WTC11 (cell line): ENCODE data around the gene GFRA1. TPM values are rescaled to one million over a fixed set of nuclear protein-coding genes. Genes with fewer than 3 reads are reported as not detected.
A peak's percentile ranks its signal among the peaks of the same experiment; 100 is the strongest.

Source experiments
- ATAC-seq: fragments of 200-7000 bp; cut with Tn5 transposase; 2 replicates; pipeline ENCODE4 v1.10.0; 2021; ENCODE audit warnings: mild to moderate bottlenecking, moderate library complexity
- CTCF ChIA-PET: fragments of 300-600 bp; sonication (Branson Sonifier 250); formaldehyde crosslinking; loops from one replicate; lab custom pipeline; 2021; ENCODE audit warnings: antibody characterized with exemption; lab: Charles Lee
- POLR2A ChIA-PET: fragments of 350-600 bp; sonication (Branson Sonifier 250); formaldehyde crosslinking; loops from one replicate; lab custom pipeline; 2021; ENCODE audit warnings: antibody characterized with exemption; lab: Charles Lee
- DNase-seq: peaks from one replicate; pipeline ENCODE4 v3.0.0; 2021; ENCODE audit warnings: low spot score
- H3K27ac Mint-ChIP-seq: 2 replicates; pipeline ENCODE4 v1.8.0; 2021; ENCODE audit warnings: mixed read lengths
- H3K27me3 Mint-ChIP-seq: 2 replicates; pipeline ENCODE4 v1.8.0; 2021; ENCODE audit warnings: low read depth, mild to moderate bottlenecking, moderate library complexity, mixed read lengths
- H3K36me3 Mint-ChIP-seq: 2 replicates; pipeline ENCODE4 v1.8.0; 2021; ENCODE audit warnings: mixed read lengths
- H3K4me1 Mint-ChIP-seq: 2 replicates; pipeline ENCODE4 v1.8.0; 2022; ENCODE audit warnings: mixed read lengths
- H3K4me3 Mint-ChIP-seq: 2 replicates; pipeline ENCODE4 v1.8.0; 2021; ENCODE audit warnings: mild to moderate bottlenecking, moderate library complexity, mixed read lengths
- H3K9me3 Mint-ChIP-seq: 2 replicates; pipeline ENCODE4 v1.8.0; 2021; ENCODE audit warnings: mixed read lengths
- CBFB ChIP-seq: sonication (generic); formaldehyde crosslinking; IDR thresholded peaks from 2 replicates; pipeline ENCODE4 v1.8.1; 2022; ENCODE audit warnings: mild to moderate bottlenecking, low read depth, missing genetic modification reagents
- CREB1 ChIP-seq: sonication (generic); formaldehyde crosslinking; IDR thresholded peaks from 2 replicates; pipeline ENCODE4 v1.8.0; 2023; ENCODE audit warnings: mild to moderate bottlenecking, missing genetic modification reagents
- EMX1 ChIP-seq: fragments of 250-450 bp; sonication (Bioruptor Pico); IDR thresholded peaks from 2 replicates; pipeline ENCODE4 v1.8.0; 2021; ENCODE audit warnings: mild to moderate bottlenecking
- GABPB1 ChIP-seq: sonication (generic); formaldehyde crosslinking; IDR thresholded peaks from 2 replicates; pipeline ENCODE4 v1.8.1; 2023; ENCODE audit warnings: mild to moderate bottlenecking, missing genetic modification reagents
- GRHL2 ChIP-seq: fragments of 250-450 bp; sonication (Bioruptor Pico); IDR thresholded peaks from 2 replicates; pipeline ENCODE4 v1.8.0; 2022; ENCODE audit warnings: mild to moderate bottlenecking, moderate library complexity; ENCODE audit not compliant: insufficient replicate concordance, severe bottlenecking
- GTF2I ChIP-seq: fragments of 250-450 bp; sonication (Bioruptor Pico); conservative IDR thresholded peaks from 2 replicates; pipeline ENCODE4 v1.4.0; 2021; ENCODE audit warnings: mild to moderate bottlenecking
- JUN ChIP-seq: sonication (generic); formaldehyde crosslinking; IDR thresholded peaks from 2 replicates; pipeline ENCODE4 v1.8.0; 2023; ENCODE audit warnings: mild to moderate bottlenecking, missing genetic modification reagents
- MXD4 ChIP-seq: fragments of 250-450 bp; sonication (Bioruptor Pico); IDR thresholded peaks from 2 replicates; pipeline ENCODE4 v1.8.0; 2021; ENCODE audit warnings: mild to moderate bottlenecking, moderate library complexity, borderline replicate concordance
- NR1H2 ChIP-seq: sonication (generic); formaldehyde crosslinking; IDR thresholded peaks from 2 replicates; pipeline ENCODE4 v1.9.0; 2021; ENCODE audit warnings: mild to moderate bottlenecking, moderate library complexity, missing genetic modification reagents
- OVOL2 ChIP-seq: fragments of 250-450 bp; sonication (Bioruptor Pico); IDR thresholded peaks from 2 replicates; pipeline ENCODE4 v1.9.0; 2021; ENCODE audit warnings: mild to moderate bottlenecking, borderline replicate concordance
- RORB ChIP-seq: fragments of 250-450 bp; sonication (Bioruptor Pico); IDR thresholded peaks from 2 replicates; pipeline ENCODE4 v1.9.0; 2021; ENCODE audit warnings: mild to moderate bottlenecking
- SMAD3 ChIP-seq: sonication (generic); formaldehyde crosslinking; IDR thresholded peaks from 2 replicates; pipeline ENCODE4 v1.8.0; 2022; ENCODE audit warnings: missing genetic modification reagents, mild to moderate bottlenecking, borderline replicate concordance
- ZNF671 ChIP-seq: fragments of 250-450 bp; sonication (Bioruptor Pico); IDR thresholded peaks from 2 replicates; pipeline ENCODE4 v1.8.0; 2021; ENCODE audit warnings: mild to moderate bottlenecking
- total RNA-seq: library from RNA; stranded (reverse); gene quantifications from 3 replicates; pipeline ENCODE4 v1.2.3, GENCODE V29; 2021
- TF ChIP-seq, protein P1 (sequence below): fragments of 250-450 bp; sonication (Bioruptor Pico); IDR thresholded peaks from 2 replicates; pipeline ENCODE4 v1.8.0; 2021; ENCODE audit warnings: mild to moderate bottlenecking
- TF ChIP-seq, protein P2 (sequence below): sonication (generic); formaldehyde crosslinking; IDR thresholded peaks from 2 replicates; pipeline ENCODE4 v1.8.1; 2022; ENCODE audit warnings: low read depth, missing genetic modification reagents, borderline replicate concordance
- TF ChIP-seq, protein P3 (sequence below): sonication (generic); formaldehyde crosslinking; IDR thresholded peaks from 2 replicates; pipeline ENCODE4 v1.8.0; 2023; ENCODE audit warnings: mild to moderate bottlenecking, missing genetic modification reagents
- TF ChIP-seq, protein P4 (sequence below): sonication (generic); formaldehyde crosslinking; IDR thresholded peaks from 2 replicates; pipeline ENCODE4 v1.8.1; 2023; ENCODE audit warnings: mild to moderate bottlenecking, missing genetic modification reagents, moderate library complexity
- TF ChIP-seq, protein P5 (sequence below): sonication (generic); formaldehyde crosslinking; IDR thresholded peaks from 2 replicates; pipeline ENCODE4 v1.8.1; 2022; ENCODE audit warnings: missing genetic modification reagents, borderline replicate concordance
- TF ChIP-seq, protein P6 (sequence below): sonication (generic); formaldehyde crosslinking; IDR thresholded peaks from 2 replicates; pipeline ENCODE4 v1.8.1; 2023; ENCODE audit warnings: mild to moderate bottlenecking, missing genetic modification reagents

Gene GFRA1
- total RNA-seq, 1 experiment from 2014 or later, result 4.4 TPM

DNA sequence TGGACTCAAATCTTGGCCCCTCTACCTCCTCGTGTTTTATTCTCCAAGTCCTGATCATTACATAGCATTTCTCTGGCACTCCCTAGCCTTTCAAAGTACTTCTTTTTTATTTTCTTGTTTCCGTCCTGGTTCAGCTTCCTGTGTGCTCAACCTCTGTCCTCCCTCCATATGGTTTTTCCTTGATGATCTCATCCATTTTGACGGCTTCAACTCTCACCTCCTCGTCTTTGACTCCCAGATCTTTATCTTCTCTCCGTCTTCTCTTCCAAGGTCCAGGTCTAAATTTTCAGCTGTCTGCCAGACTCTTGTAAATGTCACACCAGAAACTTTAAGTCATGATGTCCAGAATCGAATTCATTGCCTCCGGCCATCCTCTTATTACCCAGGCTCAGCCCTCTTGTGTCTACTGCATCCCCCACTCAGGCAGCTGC lies 23.3 kb upstream of the GFRA1 start:
- Mint-ChIP-seq H3K4me1 (no peaks in the 10 kb centered on the region; the same call in 1 of the 2 replicates), H3K36me3 (no peaks in the 10 kb centered on the region), H3K27ac (no peak overlapping the region), H3K27me3 (no peaks in the 10 kb centered on the region), H3K4me3 (no peak overlapping the region), H3K9me3 (0 out of 2 replicates have a peak, but pooled peaks cover under 1% of the 10 kb centered on the region)
- ChIA-PET CTCF (no interaction called here), POLR2A (no interaction called here)
- TF ChIP-seq CBFB (CRISPR knock-in tag) (no peak), RORB (CRISPR knock-in tag) (no peak), ZNF671 (CRISPR knock-in tag) (no peak), JUN (CRISPR knock-in tag) (no peak), GRHL2 (CRISPR knock-in tag) (no peak), OVOL2 (CRISPR knock-in tag) (no peak), NR1H2 (CRISPR knock-in tag) (no peak)
- TF ChIP-seq, protein P1, sequence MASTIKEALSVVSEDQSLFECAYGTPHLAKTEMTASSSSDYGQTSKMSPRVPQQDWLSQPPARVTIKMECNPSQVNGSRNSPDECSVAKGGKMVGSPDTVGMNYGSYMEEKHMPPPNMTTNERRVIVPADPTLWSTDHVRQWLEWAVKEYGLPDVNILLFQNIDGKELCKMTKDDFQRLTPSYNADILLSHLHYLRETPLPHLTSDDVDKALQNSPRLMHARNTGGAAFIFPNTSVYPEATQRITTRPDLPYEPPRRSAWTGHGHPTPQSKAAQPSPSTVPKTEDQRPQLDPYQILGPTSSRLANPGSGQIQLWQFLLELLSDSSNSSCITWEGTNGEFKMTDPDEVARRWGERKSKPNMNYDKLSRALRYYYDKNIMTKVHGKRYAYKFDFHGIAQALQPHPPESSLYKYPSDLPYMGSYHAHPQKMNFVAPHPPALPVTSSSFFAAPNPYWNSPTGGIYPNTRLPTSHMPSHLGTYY, result no peak
- TF ChIP-seq, protein P2, sequence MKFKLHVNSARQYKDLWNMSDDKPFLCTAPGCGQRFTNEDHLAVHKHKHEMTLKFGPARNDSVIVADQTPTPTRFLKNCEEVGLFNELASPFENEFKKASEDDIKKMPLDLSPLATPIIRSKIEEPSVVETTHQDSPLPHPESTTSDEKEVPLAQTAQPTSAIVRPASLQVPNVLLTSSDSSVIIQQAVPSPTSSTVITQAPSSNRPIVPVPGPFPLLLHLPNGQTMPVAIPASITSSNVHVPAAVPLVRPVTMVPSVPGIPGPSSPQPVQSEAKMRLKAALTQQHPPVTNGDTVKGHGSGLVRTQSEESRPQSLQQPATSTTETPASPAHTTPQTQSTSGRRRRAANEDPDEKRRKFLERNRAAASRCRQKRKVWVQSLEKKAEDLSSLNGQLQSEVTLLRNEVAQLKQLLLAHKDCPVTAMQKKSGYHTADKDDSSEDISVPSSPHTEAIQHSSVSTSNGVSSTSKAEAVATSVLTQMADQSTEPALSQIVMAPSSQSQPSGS (CRISPR knock-in tag), result no peak
- no peak for ATAC-seq
- DNase-seq, result no peak

DNA sequence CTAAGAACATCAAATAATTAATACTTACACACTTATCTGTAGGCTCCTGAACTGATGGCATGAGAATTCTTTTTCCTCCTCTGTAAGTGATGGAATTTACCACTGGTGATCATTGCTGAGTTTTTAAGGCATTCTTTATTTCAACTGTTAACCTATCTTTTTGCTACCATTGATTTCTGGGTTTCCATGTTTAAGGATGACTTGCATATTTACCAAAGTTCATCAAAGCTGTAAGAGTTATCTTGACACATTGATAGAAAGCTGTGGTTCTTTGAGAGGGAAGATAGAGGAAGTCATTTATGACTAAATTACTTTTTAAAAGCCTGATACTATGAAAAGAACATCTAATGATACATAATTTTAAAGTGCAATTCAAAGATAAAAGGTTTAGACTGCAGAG lies 19.5 kb upstream of the GFRA1 start:
- no peak for TF ChIP-seq MXD4 (CRISPR knock-in tag)
- no peak for TF ChIP-seq EMX1 (CRISPR knock-in tag)
- TF ChIP-seq, protein P3, sequence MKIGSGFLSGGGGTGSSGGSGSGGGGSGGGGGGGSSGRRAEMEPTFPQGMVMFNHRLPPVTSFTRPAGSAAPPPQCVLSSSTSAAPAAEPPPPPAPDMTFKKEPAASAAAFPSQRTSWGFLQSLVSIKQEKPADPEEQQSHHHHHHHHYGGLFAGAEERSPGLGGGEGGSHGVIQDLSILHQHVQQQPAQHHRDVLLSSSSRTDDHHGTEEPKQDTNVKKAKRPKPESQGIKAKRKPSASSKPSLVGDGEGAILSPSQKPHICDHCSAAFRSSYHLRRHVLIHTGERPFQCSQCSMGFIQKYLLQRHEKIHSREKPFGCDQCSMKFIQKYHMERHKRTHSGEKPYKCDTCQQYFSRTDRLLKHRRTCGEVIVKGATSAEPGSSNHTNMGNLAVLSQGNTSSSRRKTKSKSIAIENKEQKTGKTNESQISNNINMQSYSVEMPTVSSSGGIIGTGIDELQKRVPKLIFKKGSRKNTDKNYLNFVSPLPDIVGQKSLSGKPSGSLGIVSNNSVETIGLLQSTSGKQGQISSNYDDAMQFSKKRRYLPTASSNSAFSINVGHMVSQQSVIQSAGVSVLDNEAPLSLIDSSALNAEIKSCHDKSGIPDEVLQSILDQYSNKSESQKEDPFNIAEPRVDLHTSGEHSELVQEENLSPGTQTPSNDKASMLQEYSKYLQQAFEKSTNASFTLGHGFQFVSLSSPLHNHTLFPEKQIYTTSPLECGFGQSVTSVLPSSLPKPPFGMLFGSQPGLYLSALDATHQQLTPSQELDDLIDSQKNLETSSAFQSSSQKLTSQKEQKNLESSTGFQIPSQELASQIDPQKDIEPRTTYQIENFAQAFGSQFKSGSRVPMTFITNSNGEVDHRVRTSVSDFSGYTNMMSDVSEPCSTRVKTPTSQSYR, result no peak
- no peak for TF ChIP-seq GTF2I (CRISPR knock-in tag)
- TF ChIP-seq, protein P4, sequence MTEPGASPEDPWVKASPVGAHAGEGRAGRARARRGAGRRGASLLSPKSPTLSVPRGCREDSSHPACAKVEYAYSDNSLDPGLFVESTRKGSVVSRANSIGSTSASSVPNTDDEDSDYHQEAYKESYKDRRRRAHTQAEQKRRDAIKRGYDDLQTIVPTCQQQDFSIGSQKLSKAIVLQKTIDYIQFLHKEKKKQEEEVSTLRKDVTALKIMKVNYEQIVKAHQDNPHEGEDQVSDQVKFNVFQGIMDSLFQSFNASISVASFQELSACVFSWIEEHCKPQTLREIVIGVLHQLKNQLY (CRISPR knock-in tag), result no peak
- TF ChIP-seq GABPB1 (CRISPR knock-in tag), result no peak
- no peak for TF ChIP-seq CREB1 (CRISPR knock-in tag)
- TF ChIP-seq SMAD3 (CRISPR knock-in tag), result no peak
- TF ChIP-seq, all 79 proteins: peak for 0
- DNase-seq (no peak), ATAC-seq (no peak)
- CTCF ChIA-PET, result no interaction called here
- Mint-ChIP-seq H3K27me3 (no peaks in the 10 kb centered on the region), H3K36me3 (no peaks in the 10 kb centered on the region), H3K4me1 (no peaks in the 10 kb centered on the region; the same call in 1 of the 2 replicates), H3K27ac (no peak overlapping the region), H3K9me3 (peaks cover 7% of the 10 kb centered on the region; the same call in 1 of the 2 replicates), H3K4me3 (no peak overlapping the region)
- POLR2A ChIA-PET, result no interaction called here

DNA sequence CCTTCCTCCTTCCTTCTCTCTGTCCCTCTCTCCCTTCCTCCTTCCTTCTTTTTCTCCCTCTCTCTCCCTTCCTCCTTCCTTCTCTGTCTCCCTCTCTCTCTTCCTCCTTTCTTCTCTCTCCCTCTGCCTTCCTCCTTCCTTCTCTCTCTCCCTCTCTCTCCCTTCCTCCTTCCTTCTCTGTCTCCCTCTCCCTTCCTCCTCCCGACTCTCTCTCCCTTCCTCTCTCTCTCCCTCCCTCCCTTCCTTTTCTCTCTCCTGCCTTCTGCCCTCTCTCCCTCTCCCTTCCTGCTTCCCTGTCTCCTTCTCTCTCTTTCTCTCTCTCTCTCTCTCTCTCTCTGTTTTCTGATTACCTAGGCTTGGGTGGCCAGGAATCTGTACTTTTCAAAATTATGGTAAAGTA lies 16.6 kb upstream of the GFRA1 start:
- no peak for ATAC-seq
- no peak overlapping the region for H3K27ac Mint-ChIP-seq
- TF ChIP-seq, protein P5, sequence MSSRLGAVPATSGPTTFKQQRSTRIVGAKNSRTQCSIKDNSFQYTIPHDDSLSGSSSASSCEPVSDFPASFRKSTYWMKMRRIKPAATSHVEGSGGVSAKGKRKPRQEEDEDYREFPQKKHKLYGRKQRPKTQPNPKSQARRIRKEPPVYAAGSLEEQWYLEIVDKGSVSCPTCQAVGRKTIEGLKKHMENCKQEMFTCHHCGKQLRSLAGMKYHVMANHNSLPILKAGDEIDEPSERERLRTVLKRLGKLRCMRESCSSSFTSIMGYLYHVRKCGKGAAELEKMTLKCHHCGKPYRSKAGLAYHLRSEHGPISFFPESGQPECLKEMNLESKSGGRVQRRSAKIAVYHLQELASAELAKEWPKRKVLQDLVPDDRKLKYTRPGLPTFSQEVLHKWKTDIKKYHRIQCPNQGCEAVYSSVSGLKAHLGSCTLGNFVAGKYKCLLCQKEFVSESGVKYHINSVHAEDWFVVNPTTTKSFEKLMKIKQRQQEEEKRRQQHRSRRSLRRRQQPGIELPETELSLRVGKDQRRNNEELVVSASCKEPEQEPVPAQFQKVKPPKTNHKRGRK, result 0 out of 2 replicates have a peak, but pooled peaks have one; percentile 62
- TF ChIP-seq, protein P4 (CRISPR knock-in tag), result no peak
- TF ChIP-seq, protein P6, sequence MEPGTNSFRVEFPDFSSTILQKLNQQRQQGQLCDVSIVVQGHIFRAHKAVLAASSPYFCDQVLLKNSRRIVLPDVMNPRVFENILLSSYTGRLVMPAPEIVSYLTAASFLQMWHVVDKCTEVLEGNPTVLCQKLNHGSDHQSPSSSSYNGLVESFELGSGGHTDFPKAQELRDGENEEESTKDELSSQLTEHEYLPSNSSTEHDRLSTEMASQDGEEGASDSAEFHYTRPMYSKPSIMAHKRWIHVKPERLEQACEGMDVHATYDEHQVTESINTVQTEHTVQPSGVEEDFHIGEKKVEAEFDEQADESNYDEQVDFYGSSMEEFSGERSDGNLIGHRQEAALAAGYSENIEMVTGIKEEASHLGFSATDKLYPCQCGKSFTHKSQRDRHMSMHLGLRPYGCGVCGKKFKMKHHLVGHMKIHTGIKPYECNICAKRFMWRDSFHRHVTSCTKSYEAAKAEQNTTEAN (CRISPR knock-in tag), result no peak
- TF ChIP-seq, all 79 proteins: peak for 1
- Mint-ChIP-seq H3K4me3 (no peak overlapping the region), H3K27me3 (no peaks in the 10 kb centered on the region), H3K9me3 (peaks cover 7% of the 10 kb centered on the region; the same call in 1 of the 2 replicates), H3K36me3 (no peaks in the 10 kb centered on the region), H3K4me1 (peaks cover 2% of the 10 kb centered on the region)
- no peak for DNase-seq
- CTCF ChIA-PET, result no interaction called here
- POLR2A ChIA-PET, result no interaction called here
